ENCODE measurements around the gene RERE. TPM values are rescaled to one million over a fixed set of nuclear protein-coding genes. Genes with fewer than 3 reads are reported as not detected.
A peak's percentile ranks its signal among the peaks of the same experiment; 100 is the strongest.

RERE gene
- total RNA-seq, 2 donors from 2014 or later = 96.0 to 105 TPM

- no peak for DNase-seq
These were observed 468.0 kb downstream of the RERE start for GRCh38 chr1:8349473-8349865.

GRCh38 chr1:8348777-8349472 lies 468.5 kb downstream of the RERE start:
- no peak overlapping the region for H3K9ac ChIP-seq (ENCODE audit: low read depth in 2 of 2, low read length in 2 of 2)
- H3K27me3 ChIP-seq = no peaks in the 10 kb centered on the region
- H3K4me1 ChIP-seq = no peaks in the 10 kb centered on the region
- H3K9me3 ChIP-seq = no peaks in the 10 kb centered on the region
- peak; percentile 86 for TF ChIP-seq CTCF (IDR thresholded peaks at IDR 0.05)
- DNase-seq = peak; percentile 65
- H3K27ac ChIP-seq = no peak overlapping the region
- no peaks in the 10 kb centered on the region for H3K36me3 ChIP-seq
- intact Hi-C loops (cut with DNase I) = loop anchor here (5.0 kb wide), 1 partner anchor 372 kb away; no protein-coding TSS in a partner anchor
- no peak overlapping the region for H3K4me3 ChIP-seq

More at GRCh38 chr1:8349473-8349865, 468.0 kb downstream of the RERE start:
- Histone ChIP-seq H3K27ac (no peak overlapping the region), H3K36me3 (no peaks in the 10 kb centered on the region), H3K4me3 (no peak overlapping the region), H3K27me3 (no peaks in the 10 kb centered on the region), H3K9ac (ENCODE audit: low read depth in 2 of 2, low read length in 2 of 2) (peak overlapping the region in 1 of 2 donors; percentile 18), H3K9me3 (no peaks in the 10 kb centered on the region), H3K4me1 (no peaks in the 10 kb centered on the region)
- no peak for TF ChIP-seq CTCF (IDR thresholded peaks at IDR 0.05)
- intact Hi-C loops (cut with DNase I) = loop anchor here (5.0 kb wide), 1 partner anchor 372 kb away; no protein-coding TSS in a partner anchor

GRCh38 chr1:8348047-8348776 lies 469.2 kb downstream of the RERE start:
- H3K4me3 ChIP-seq = no peak overlapping the region
- H3K36me3 ChIP-seq = no peaks in the 10 kb centered on the region
- no peak overlapping the region for H3K27ac ChIP-seq
- H3K9ac ChIP-seq (ENCODE audit: low read depth in 2 of 2, low read length in 2 of 2) = no peak overlapping the region
- TF ChIP-seq CTCF (IDR thresholded peaks at IDR 0.05) = no peak
- intact Hi-C loops (cut with DNase I) = loop anchor here (5.0 kb wide), 1 partner anchor 371 kb away; no protein-coding TSS in a partner anchor
- no peak for DNase-seq
- H3K27me3 ChIP-seq = no peaks in the 10 kb centered on the region
- H3K9me3 ChIP-seq = no peaks in the 10 kb centered on the region
- H3K4me1 ChIP-seq = no peaks in the 10 kb centered on the region

GRCh38 chr1:8347635-8348034 lies 469.8 kb downstream of the RERE start:
- H3K27ac ChIP-seq = no peak overlapping the region
- no peak for DNase-seq
- intact Hi-C loops (cut with DNase I) = loop anchor here (5.0 kb wide), 1 partner anchor 370 kb away; no protein-coding TSS in a partner anchor

More at GRCh38 chr1:8347635-8348034, 469.8 kb downstream of the RERE start:
- H3K4me3 ChIP-seq = no peak overlapping the region
- H3K4me1 ChIP-seq = no peaks in the 10 kb centered on the region
- no peaks in the 10 kb centered on the region for H3K36me3 ChIP-seq
- no peak for TF ChIP-seq CTCF (IDR thresholded peaks at IDR 0.05)
- H3K27me3 ChIP-seq = no peaks in the 10 kb centered on the region
- no peaks in the 10 kb centered on the region for H3K9me3 ChIP-seq
- H3K9ac ChIP-seq (ENCODE audit: low read depth in 2 of 2, low read length in 2 of 2) = no peak overlapping the region
